ENCODE measurements around the gene UFSP1.

UFSP1 gene

DNA sequence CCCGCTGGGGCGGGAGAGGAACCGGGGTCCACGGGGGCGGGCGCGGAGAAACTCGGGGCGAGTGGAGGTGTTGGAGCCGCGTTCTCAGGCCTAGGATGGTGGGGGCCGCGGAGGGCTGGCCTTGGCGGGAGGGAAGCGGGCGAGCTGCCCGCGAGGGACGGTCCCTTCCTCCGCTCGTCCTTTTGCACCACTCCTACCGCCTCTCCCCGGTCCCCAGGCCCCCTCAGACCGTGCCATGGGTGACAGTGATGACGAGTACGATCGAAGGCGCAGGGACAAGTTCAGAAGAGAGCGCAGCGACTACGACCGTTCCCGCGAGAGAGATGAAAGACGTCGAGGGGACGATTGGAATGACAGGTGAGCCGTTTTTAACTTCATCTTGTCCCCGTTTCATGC is 14.2 kb downstream of the UFSP1 start:
- peak overlapping the region; percentile 100 for H3K27ac ChIP-seq (ENCODE audit: low read length)
- peaks cover 52% of the 10 kb centered on the region for H3K4me1 ChIP-seq (ENCODE audit: insufficient read depth, low read length)
- peak overlapping the region; percentile 85 for H2AFZ ChIP-seq (ENCODE audit: low read depth, low read length)
- H3K27me3 ChIP-seq (ENCODE audit: insufficient read depth, low read length, poor library complexity): no peaks in the 10 kb centered on the region
- ATAC-seq (ENCODE audit: insufficient read depth, low read depth): peak; percentile 43
- peak; percentile 52 for DNase-seq
- TF ChIP-seq, protein P1, sequence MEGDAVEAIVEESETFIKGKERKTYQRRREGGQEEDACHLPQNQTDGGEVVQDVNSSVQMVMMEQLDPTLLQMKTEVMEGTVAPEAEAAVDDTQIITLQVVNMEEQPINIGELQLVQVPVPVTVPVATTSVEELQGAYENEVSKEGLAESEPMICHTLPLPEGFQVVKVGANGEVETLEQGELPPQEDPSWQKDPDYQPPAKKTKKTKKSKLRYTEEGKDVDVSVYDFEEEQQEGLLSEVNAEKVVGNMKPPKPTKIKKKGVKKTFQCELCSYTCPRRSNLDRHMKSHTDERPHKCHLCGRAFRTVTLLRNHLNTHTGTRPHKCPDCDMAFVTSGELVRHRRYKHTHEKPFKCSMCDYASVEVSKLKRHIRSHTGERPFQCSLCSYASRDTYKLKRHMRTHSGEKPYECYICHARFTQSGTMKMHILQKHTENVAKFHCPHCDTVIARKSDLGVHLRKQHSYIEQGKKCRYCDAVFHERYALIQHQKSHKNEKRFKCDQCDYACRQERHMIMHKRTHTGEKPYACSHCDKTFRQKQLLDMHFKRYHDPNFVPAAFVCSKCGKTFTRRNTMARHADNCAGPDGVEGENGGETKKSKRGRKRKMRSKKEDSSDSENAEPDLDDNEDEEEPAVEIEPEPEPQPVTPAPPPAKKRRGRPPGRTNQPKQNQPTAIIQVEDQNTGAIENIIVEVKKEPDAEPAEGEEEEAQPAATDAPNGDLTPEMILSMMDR (IDR thresholded peaks at IDR 0.05; ENCODE audit: borderline replicate concordance, extremely low read depth, low read length, poor library complexity, severe bottlenecking): no peak
- TF ChIP-seq EZH2 (IDR thresholded peaks at IDR 0.05; ENCODE audit: borderline replicate concordance, low read depth, low read length, severe bottlenecking): no peak
- peak overlapping the region; percentile 83 for H3K9ac ChIP-seq (ENCODE audit: low read depth, low read length)
- H3K79me2 ChIP-seq (ENCODE audit: insufficient read depth, low read length): peaks cover 66% of the 10 kb centered on the region
- H3K4me2 ChIP-seq (ENCODE audit: insufficient read depth, low read length): peak overlapping the region; percentile 92
- peak overlapping the region; percentile 99 for H3K4me3 ChIP-seq (ENCODE audit: low read depth in 1 of 2, low read length in 2 of 2)
- H4K20me1 ChIP-seq (ENCODE audit: insufficient read depth, low read length): peaks cover 43% of the 10 kb centered on the region
- H3K9me3 ChIP-seq (ENCODE audit: insufficient read depth, low read length, severe bottlenecking): no peaks in the 10 kb centered on the region
- H3K36me3 ChIP-seq (ENCODE audit: insufficient read depth, low read length): peaks cover 85% of the 10 kb centered on the region

DNA sequence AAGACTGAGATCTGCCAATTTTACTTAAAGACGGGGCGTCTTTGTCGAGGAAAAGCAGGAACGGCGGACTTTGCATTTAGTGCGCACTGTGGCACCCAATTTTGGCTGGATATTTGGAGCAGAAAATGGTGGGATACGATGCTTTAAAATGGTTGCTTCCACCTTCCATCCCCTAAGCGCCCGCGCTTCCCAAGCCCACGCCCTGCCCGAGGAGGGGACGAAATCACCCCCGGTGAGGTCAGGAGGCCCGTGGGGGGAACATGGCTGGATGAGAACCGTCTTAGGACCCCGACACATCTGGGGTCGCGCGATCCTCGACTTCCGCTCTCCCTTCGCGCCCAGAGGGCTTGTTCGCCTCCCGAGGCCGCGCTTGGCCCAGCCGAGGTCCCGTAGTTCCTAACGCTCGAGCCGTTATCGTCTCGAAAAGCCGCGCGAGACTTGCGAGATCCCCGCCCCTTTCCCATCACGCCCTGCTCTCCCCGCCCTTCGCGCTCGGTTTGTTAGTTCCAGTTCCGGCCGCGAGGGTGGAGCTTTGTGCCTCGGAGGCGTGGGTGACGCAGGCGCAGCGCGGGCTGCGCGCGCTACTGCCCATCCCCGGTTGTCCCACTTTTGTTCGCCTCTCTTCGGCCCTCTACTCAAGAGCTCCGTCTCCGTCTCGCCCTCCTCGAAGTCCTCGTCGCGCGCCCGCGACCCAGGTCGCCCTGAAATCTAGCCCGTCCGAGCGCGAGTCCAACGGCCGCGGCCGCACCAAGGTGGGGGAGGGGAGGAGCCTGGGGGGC is 14.7 kb downstream of the UFSP1 start, which contains the start of gene SRRT:
Gene SRRT (plus strand): TSS at position 527 of the 779 bp plus-strand sequence. CDS start 488 bp downstream, outside the sequence.
- Histone ChIP-seq H3K79me2 (ENCODE audit: insufficient read depth, low read length) (peaks cover 66% of the 10 kb centered on the region), H3K27ac (ENCODE audit: low read length) (peak within 1 kb of the TSS; percentile 100), H4K20me1 (ENCODE audit: insufficient read depth, low read length) (peaks cover 40% of the 10 kb centered on the region), H2AFZ (ENCODE audit: low read depth, low read length) (peak within 1 kb of the TSS; percentile 85), H3K27me3 (ENCODE audit: insufficient read depth, low read length, poor library complexity) (no peaks in the 10 kb centered on the region), H3K4me3 (ENCODE audit: low read depth in 1 of 2, low read length in 2 of 2) (peak within 1 kb of the TSS; percentile 99), H3K4me1 (ENCODE audit: insufficient read depth, low read length) (peaks cover 49% of the 10 kb centered on the region), H3K9ac (ENCODE audit: low read depth, low read length) (peak within 1 kb of the TSS; percentile 83), H3K9me3 (ENCODE audit: insufficient read depth, low read length, severe bottlenecking) (no peaks in the 10 kb centered on the region), H3K36me3 (ENCODE audit: insufficient read depth, low read length) (peaks cover 85% of the 10 kb centered on the region), H3K4me2 (ENCODE audit: insufficient read depth, low read length) (peak within 1 kb of the TSS; percentile 92)
- no peak for TF ChIP-seq EZH2 (IDR thresholded peaks at IDR 0.05; ENCODE audit: borderline replicate concordance, low read depth, low read length, severe bottlenecking)
- TF ChIP-seq, protein P1 (IDR thresholded peaks at IDR 0.05; ENCODE audit: borderline replicate concordance, extremely low read depth, low read length, poor library complexity, severe bottlenecking): peak; percentile 26
- peak; percentile 99 for DNase-seq
- ATAC-seq (ENCODE audit: insufficient read depth, low read depth): peak; percentile 92

DNA sequence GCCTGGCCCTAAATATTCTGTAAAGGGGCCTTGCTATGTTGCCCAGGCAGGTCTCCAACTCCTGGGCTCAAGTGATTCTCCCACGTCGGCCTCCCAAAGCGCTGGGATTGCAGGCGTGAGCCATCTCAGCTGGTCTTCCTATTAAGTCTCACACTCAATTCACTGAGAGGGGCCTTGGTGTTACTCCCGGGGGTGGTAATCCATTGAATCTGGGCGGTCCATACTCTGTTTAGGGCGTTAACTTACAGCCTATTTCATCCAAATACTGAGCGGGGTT is 15.3 kb downstream of the UFSP1 start:
- peak overlapping the region; percentile 73 for H2AFZ ChIP-seq (ENCODE audit: low read depth, low read length)
- peaks cover 61% of the 10 kb centered on the region for H3K79me2 ChIP-seq (ENCODE audit: insufficient read depth, low read length)
- peaks cover 81% of the 10 kb centered on the region for H3K36me3 ChIP-seq (ENCODE audit: insufficient read depth, low read length)

More for the DNA sequence above, 15.3 kb downstream of the UFSP1 start:
- Histone ChIP-seq H3K4me3 (ENCODE audit: low read depth in 1 of 2, low read length in 2 of 2) (peak overlapping the region; percentile 25 to 99), H3K27ac (ENCODE audit: low read length) (peak overlapping the region; percentile 100), H3K27me3 (ENCODE audit: insufficient read depth, low read length, poor library complexity) (no peaks in the 10 kb centered on the region), H3K4me1 (ENCODE audit: insufficient read depth, low read length) (peaks cover 46% of the 10 kb centered on the region), H4K20me1 (ENCODE audit: insufficient read depth, low read length) (peaks cover 35% of the 10 kb centered on the region), H3K9me3 (ENCODE audit: insufficient read depth, low read length, severe bottlenecking) (no peaks in the 10 kb centered on the region), H3K9ac (ENCODE audit: low read depth, low read length) (peak overlapping the region; percentile 83), H3K4me2 (ENCODE audit: insufficient read depth, low read length) (peak overlapping the region; percentile 68)
- no peak for TF ChIP-seq EZH2 (IDR thresholded peaks at IDR 0.05; ENCODE audit: borderline replicate concordance, low read depth, low read length, severe bottlenecking)
- TF ChIP-seq, protein P1 (IDR thresholded peaks at IDR 0.05; ENCODE audit: borderline replicate concordance, extremely low read depth, low read length, poor library complexity, severe bottlenecking): no peak
- DNase-seq (no peak), ATAC-seq (ENCODE audit: insufficient read depth, low read depth) (peak; percentile 8; the same call in 2 of the 3 replicates)
